IPS DF 6.9 (cell line): ENCODE results near the gene HOXA10.

Experiments
- DNase-seq: peaks from one replicate; pipeline ENCODE4 v3.0.0-alpha.2; 2013; ENCODE audit warnings: low read depth, low spot score
- H3K27ac ChIP-seq: one replicate; pipeline ENCODE4 v1.5.1; 2013; ENCODE audit warnings: low read length, control low read depth
- H3K27me3 ChIP-seq: 2 replicates; pipeline ENCODE4 v1.6.1; 2013; ENCODE audit warnings: mild to moderate bottlenecking, low read length; ENCODE audit not compliant: control insufficient read depth, insufficient read depth
- H3K36me3 ChIP-seq: 2 replicates; pipeline ENCODE4 v1.6.1; 2013; ENCODE audit warnings: low read length; ENCODE audit not compliant: control insufficient read depth, insufficient read depth
- H3K4me1 ChIP-seq: 2 replicates; pipeline ENCODE4 v1.6.1; 2013; ENCODE audit warnings: low read length; ENCODE audit not compliant: control insufficient read depth, insufficient read depth
- H3K4me3 ChIP-seq: 2 replicates; pipeline ENCODE4 v1.5.1; 2013; ENCODE audit warnings: mild to moderate bottlenecking, low read length
- H3K9me3 ChIP-seq: 2 replicates; pipeline ENCODE4 v1.6.1; 2013; ENCODE audit warnings: low read length, inconsistent platforms; ENCODE audit not compliant: control insufficient read depth, insufficient read depth
- WGBS: extraction: QIAGEN DNeasy Blood & Tissue Kit; methylation state at CpG from one replicate; pipeline ENCODE4 v1.1.7; 2013; ENCODE audit warnings: mixed read lengths, missing lambda C conversion rate; ENCODE audit not compliant: insufficient read length, insufficient coverage; 5-methylcytosine and 5-hydroxymethylcytosine counted together

The HOXA10 gene

GRCh38 chr7:27123477-27124053 is 50.6 kb downstream of the HOXA10 start:
- Histone ChIP-seq H3K9me3 (no peaks in the 10 kb centered on the region), H3K4me3 (no peak overlapping the region), H3K27ac (no peak overlapping the region), H3K36me3 (no peaks in the 10 kb centered on the region), H3K27me3 (peaks cover 99% of the 10 kb centered on the region), H3K4me1 (no peaks in the 10 kb centered on the region)
- DNase-seq: no peak
- WGBS: no CpG with 5 or more reads among the region's 26 CpGs

GRCh38 chr7:27123007-27123476 is 51.1 kb downstream of the HOXA10 start:
- H3K27ac ChIP-seq: no peak overlapping the region
- no peaks in the 10 kb centered on the region for H3K9me3 ChIP-seq
- H3K4me3 ChIP-seq: no peak overlapping the region
- no CpG with 5 or more reads among the region's 14 CpGs for WGBS
- no peak for DNase-seq
- H3K36me3 ChIP-seq: no peaks in the 10 kb centered on the region
- no peaks in the 10 kb centered on the region for H3K4me1 ChIP-seq
- peaks cover 99% of the 10 kb centered on the region for H3K27me3 ChIP-seq

- H3K36me3 ChIP-seq: no peaks in the 10 kb centered on the region
- peaks cover 2% of the 10 kb centered on the region; the same call in 1 of the 2 replicates for H3K4me1 ChIP-seq
- no peaks in the 10 kb centered on the region for H3K9me3 ChIP-seq
- no CpG with 5 or more reads among the region's 42 CpGs for WGBS
- no peak for DNase-seq
- no peak overlapping the region for H3K4me3 ChIP-seq
- no peak overlapping the region for H3K27ac ChIP-seq
- H3K27me3 ChIP-seq: peaks cover 99% of the 10 kb centered on the region
These were observed 51.8 kb downstream of the HOXA10 start for GRCh38 chr7:27122077-27122910.

GRCh38 chr7:27121684-27122076 is 52.4 kb downstream of the HOXA10 start:
- DNase-seq: no peak
- no CpG with 5 or more reads among the region's 7 CpGs for WGBS
- H3K27ac ChIP-seq: no peak overlapping the region
- H3K27me3 ChIP-seq: peaks cover 99% of the 10 kb centered on the region
- no peak overlapping the region for H3K4me3 ChIP-seq
- H3K9me3 ChIP-seq: no peaks in the 10 kb centered on the region
- no peaks in the 10 kb centered on the region for H3K36me3 ChIP-seq
- H3K4me1 ChIP-seq: peaks cover 2% of the 10 kb centered on the region; the same call in 1 of the 2 replicates
